ENCODE measurements around the gene CORT. TPM values are rescaled to one million over a fixed set of nuclear protein-coding genes. Genes with fewer than 3 reads are reported as not detected.
"Not testable (repeated sequence)": the region's sequence is repeated elsewhere in the genome, so short reads cannot be mapped to it uniquely, and the experiment has no call there.

Gene CORT
- total RNA-seq, 1 donor from 2014 or later, result not detected

- intact Hi-C loops (cut with micrococcal nuclease), result no loop called here
- no peak for DNase-seq
- ATAC-seq, result no peak
Observed at GRCh38 chr1:10433790-10434189, 16.0 kb upstream of the CORT start.

GRCh38 chr1:10434590-10434989 is 15.2 kb upstream of the CORT start:
- DNase-seq (no peak), ATAC-seq (no peak)
- intact Hi-C loops (cut with micrococcal nuclease), result no loop called here

- intact Hi-C loops (cut with micrococcal nuclease), result no loop called here
- ATAC-seq (no peak), DNase-seq (no peak)
Observed at GRCh38 chr1:10437052-10437451, 12.8 kb upstream of the CORT start.

- intact Hi-C loops (cut with micrococcal nuclease), result no loop called here
- ATAC-seq (peak; percentile 54), DNase-seq (no peak)
Observed at GRCh38 chr1:10438677-10439163, 11.1 kb upstream of the CORT start.

- intact Hi-C loops (cut with micrococcal nuclease), result no loop called here
- ATAC-seq (no peak), DNase-seq (no peak)
Observed at GRCh38 chr1:10440305-10440704, 9.5 kb upstream of the CORT start.

- no peak for DNase-seq
- intact Hi-C loops (cut with micrococcal nuclease), result no loop called here
- ATAC-seq, result no peak
Observed at GRCh38 chr1:10440794-10441193, 9.0 kb upstream of the CORT start.

- DNase-seq (no peak), ATAC-seq (no peak)
- intact Hi-C loops (cut with micrococcal nuclease), result no loop called here
Observed at GRCh38 chr1:10444248-10444647, 5.6 kb upstream of the CORT start.

- intact Hi-C loops (cut with micrococcal nuclease), result no loop called here
- ATAC-seq (no peak), DNase-seq (no peak)
Observed at GRCh38 chr1:10444795-10445397, 4.9 kb upstream of the CORT start.

GRCh38 chr1:10446790-10447422 is 2.9 kb upstream of the CORT start:
- DNase-seq (no peak), ATAC-seq (no peak)
- intact Hi-C loops (cut with micrococcal nuclease), result no loop called here

- intact Hi-C loops (cut with micrococcal nuclease), result no loop called here
- ATAC-seq (no peak), DNase-seq (no peak)
Observed at GRCh38 chr1:10450156-10450814, 454 bp downstream of the CORT start.

- intact Hi-C loops (cut with micrococcal nuclease), result no loop called here
- ATAC-seq (no peak), DNase-seq (no peak)
Observed at GRCh38 chr1:10450836-10451235, 1.0 kb downstream of the CORT start.

- DNase-seq (no peak), ATAC-seq (peak; percentile 39)
- intact Hi-C loops (cut with micrococcal nuclease), result no loop called here
Observed at GRCh38 chr1:10451287-10451686, 1.5 kb downstream of the CORT start.

GRCh38 chr1:10456048-10456447 is 6.2 kb downstream of the CORT start:
- no peak for ATAC-seq
- intact Hi-C loops (cut with micrococcal nuclease), result no loop called here
- DNase-seq, result no peak

- ATAC-seq (peak; percentile 59), DNase-seq (no peak)
- intact Hi-C loops (cut with micrococcal nuclease), result no loop called here
Observed at GRCh38 chr1:10456661-10457060, 6.8 kb downstream of the CORT start.

- DNase-seq; intact Hi-C loops (cut with micrococcal nuclease); ATAC-seq: not testable (repeated sequence)
Observed at GRCh38 chr1:10457462-10457861, 7.6 kb downstream of the CORT start.

GRCh38 chr1:10457875-10458274 is 8.0 kb downstream of the CORT start:
- DNase-seq (no peak), ATAC-seq (no peak)
- intact Hi-C loops (cut with micrococcal nuclease), result no loop called here

GRCh38 chr1:10459184-10459583 is 9.4 kb downstream of the CORT start:
- DNase-seq, result no peak
- no peak for ATAC-seq
- intact Hi-C loops (cut with micrococcal nuclease), result no loop called here

GRCh38 chr1:10467078-10467477 is 17.2 kb downstream of the CORT start:
- intact Hi-C loops (cut with micrococcal nuclease), result no loop called here
- DNase-seq (no peak), ATAC-seq (no peak)

GRCh38 chr1:10470043-10470442 is 20.2 kb downstream of the CORT start:
- DNase-seq (no peak), ATAC-seq (no peak)
- intact Hi-C loops (cut with micrococcal nuclease), result no loop called here

- intact Hi-C loops (cut with micrococcal nuclease), result no loop called here
- ATAC-seq (no peak), DNase-seq (no peak)
Observed at GRCh38 chr1:10471411-10472219, 21.8 kb downstream of the CORT start.
